HepG2 (cell line): ENCODE measurements around the gene ST6GALNAC2. TPM values are rescaled to one million over a fixed set of nuclear protein-coding genes. Genes with fewer than 3 reads are reported as not detected.

Experiments
- CCDC6 ChIP-seq: sonication (generic); formaldehyde crosslinking; IDR thresholded peaks from 2 replicates; pipeline ENCODE4 v1.8.1; 2022; ENCODE audit warnings: mild to moderate bottlenecking, missing genetic modification reagents, moderate library complexity
- HDAC2 ChIP-seq: sonication (generic); formaldehyde crosslinking; IDR thresholded peaks from 2 replicates; pipeline ENCODE4 v1.4.0; 2020; ENCODE audit warnings: missing genetic modification reagents
- HOXA5 ChIP-seq: sonication (generic); formaldehyde crosslinking; IDR thresholded peaks from 2 replicates; pipeline ENCODE4 v1.4.0; 2020; ENCODE audit warnings: missing genetic modification reagents
- IKZF1 ChIP-seq: fragments of 450-650 bp; IDR thresholded peaks from 2 replicates; pipeline ENCODE4 v1.7.1; 2016
- ISL2 ChIP-seq: sonication (generic); formaldehyde crosslinking; IDR thresholded peaks from 2 replicates; pipeline ENCODE4 v1.5.0; 2020; ENCODE audit warnings: missing genetic modification reagents
- JARID2 ChIP-seq: sonication (generic); formaldehyde crosslinking; IDR thresholded peaks from 2 replicates; pipeline ENCODE4 v1.8.1; 2023; ENCODE audit warnings: missing genetic modification reagents, inconsistent platforms; ENCODE audit not compliant: insufficient replicate concordance
- MLLT10 ChIP-seq: sonication (generic); formaldehyde crosslinking; IDR thresholded peaks from 2 replicates; pipeline ENCODE4 v1.4.0; 2020; ENCODE audit warnings: missing genetic modification reagents
- NFYC ChIP-seq: IDR thresholded peaks from 2 replicates; pipeline ENCODE4 v1.6.1; 2016; ENCODE audit warnings: missing genetic modification reagents, missing compliant biosample characterization
- PLRG1 ChIP-seq: fragments of 450-650 bp; conservative IDR thresholded peaks from 2 replicates; pipeline ENCODE4 v1.6.1; 2016
- RARG ChIP-seq: sonication (generic); formaldehyde crosslinking; IDR thresholded peaks from 2 replicates; pipeline ENCODE4 v1.4.0; 2020; ENCODE audit warnings: low read depth, mild to moderate bottlenecking, missing genetic modification reagents
- SIN3A ChIP-seq: IDR thresholded peaks from 2 replicates; pipeline ENCODE4 v1.6.1; 2011; ENCODE audit warnings: low read depth, mild to moderate bottlenecking, control low read depth, low read length, borderline replicate concordance
- ZFX ChIP-seq: sonication (generic); formaldehyde crosslinking; IDR thresholded peaks from 2 replicates; pipeline ENCODE4 v1.4.0; 2020; ENCODE audit warnings: mild to moderate bottlenecking, low read depth, missing genetic modification reagents, moderate library complexity
- ZNF263 ChIP-seq: sonication (generic); formaldehyde crosslinking; IDR thresholded peaks from 2 replicates; pipeline ENCODE4 v1.4.0; 2020; ENCODE audit warnings: missing genetic modification reagents
- ZNF598 ChIP-seq: sonication (generic); formaldehyde crosslinking; IDR thresholded peaks from 2 replicates; pipeline ENCODE4 v1.5.1; 2020; ENCODE audit warnings: mild to moderate bottlenecking, missing genetic modification reagents, borderline replicate concordance
- ZNF652 ChIP-seq: IDR thresholded peaks from 2 replicates; pipeline ENCODE4 v1.6.1; 2016; ENCODE audit warnings: low read depth, borderline replicate concordance
- ZNF672 ChIP-seq: sonication (generic); formaldehyde crosslinking; IDR thresholded peaks from 2 replicates; pipeline ENCODE4 v1.8.1; 2022; ENCODE audit warnings: missing genetic modification reagents
- ZNF703 ChIP-seq: sonication (generic); formaldehyde crosslinking; IDR thresholded peaks from 2 replicates; pipeline ENCODE4 v1.5.1; 2020; ENCODE audit warnings: missing genetic modification reagents, mild to moderate bottlenecking, moderate library complexity, borderline replicate concordance
- ZNF75D ChIP-seq: sonication (generic); formaldehyde crosslinking; IDR thresholded peaks from 2 replicates; pipeline ENCODE4 v1.8.1; 2023; ENCODE audit warnings: missing genetic modification reagents, mild to moderate bottlenecking, borderline replicate concordance
- ZNF792 ChIP-seq: IDR thresholded peaks from 2 replicates; pipeline ENCODE4 v1.6.1; 2016
- ZNF816 ChIP-seq: sonication (generic); formaldehyde crosslinking; IDR thresholded peaks from 2 replicates; pipeline ENCODE4 v1.8.0; 2022; ENCODE audit warnings: missing genetic modification reagents, mild to moderate bottlenecking, borderline replicate concordance
- ZZZ3 ChIP-seq: sonication (generic); formaldehyde crosslinking; IDR thresholded peaks from 2 replicates; pipeline ENCODE4 v1.4.0; 2020; ENCODE audit warnings: missing genetic modification reagents, mild to moderate bottlenecking, borderline replicate concordance
- polyA plus RNA-seq, 8 experiments: library from polyadenylated mRNA; depleted of rRNA in 3 of 8; stranded (reverse) in 7 of 8; unstranded in 1 of 8; fragments of >200 nt; fragmentation: Illumina TruSeq in 4 of 8; extraction: Trizol in 4 of 8; gene quantifications; 2 replicates each; pipeline versions ENCODE4 v1.2.1 to v1.2.3, GENCODE V29; 2011 to 2016; ENCODE audit warnings: low read depth in 4 of 8, missing spikeins in 1 of 8, mixed read lengths in 1 of 8; ENCODE audit not compliant: insufficient read depth in 1 of 8
- total RNA-seq, 5 experiments: library from RNA; depleted of rRNA; stranded (reverse); fragments of >200 nt; fragmentation: Illumina TruSeq; extraction: Trizol; gene quantifications; 2 replicates each; pipeline ENCODE4 v1.2.3, GENCODE V29; 2016; ENCODE audit warnings: low read depth in 1 of 5
- TF ChIP-seq, protein P1 (sequence below): sonication (generic); formaldehyde crosslinking; IDR thresholded peaks from 2 replicates; pipeline ENCODE4 v1.4.0; 2020; ENCODE audit warnings: low read depth, mild to moderate bottlenecking, missing genetic modification reagents
- TF ChIP-seq, protein P2 (sequence below): IDR thresholded peaks from 2 replicates; pipeline ENCODE4 v1.6.1; 2016
- TF ChIP-seq, protein P3 (sequence below): sonication (generic); formaldehyde crosslinking; IDR thresholded peaks from 2 replicates; pipeline ENCODE4 v1.5.1; 2020; ENCODE audit warnings: mild to moderate bottlenecking, missing genetic modification reagents, moderate library complexity
- TF ChIP-seq, protein P4 (sequence below): conservative IDR thresholded peaks from 2 replicates; pipeline ENCODE4 v1.6.1; 2018; ENCODE audit warnings: missing genetic modification reagents

Gene ST6GALNAC2
- total and polyA plus RNA-seq, 2 of the 13 experiments (the other 11 are each of a cell fraction or from before 2014, with no cell fraction given) = 0.12 to 0.49 TPM

DNA sequence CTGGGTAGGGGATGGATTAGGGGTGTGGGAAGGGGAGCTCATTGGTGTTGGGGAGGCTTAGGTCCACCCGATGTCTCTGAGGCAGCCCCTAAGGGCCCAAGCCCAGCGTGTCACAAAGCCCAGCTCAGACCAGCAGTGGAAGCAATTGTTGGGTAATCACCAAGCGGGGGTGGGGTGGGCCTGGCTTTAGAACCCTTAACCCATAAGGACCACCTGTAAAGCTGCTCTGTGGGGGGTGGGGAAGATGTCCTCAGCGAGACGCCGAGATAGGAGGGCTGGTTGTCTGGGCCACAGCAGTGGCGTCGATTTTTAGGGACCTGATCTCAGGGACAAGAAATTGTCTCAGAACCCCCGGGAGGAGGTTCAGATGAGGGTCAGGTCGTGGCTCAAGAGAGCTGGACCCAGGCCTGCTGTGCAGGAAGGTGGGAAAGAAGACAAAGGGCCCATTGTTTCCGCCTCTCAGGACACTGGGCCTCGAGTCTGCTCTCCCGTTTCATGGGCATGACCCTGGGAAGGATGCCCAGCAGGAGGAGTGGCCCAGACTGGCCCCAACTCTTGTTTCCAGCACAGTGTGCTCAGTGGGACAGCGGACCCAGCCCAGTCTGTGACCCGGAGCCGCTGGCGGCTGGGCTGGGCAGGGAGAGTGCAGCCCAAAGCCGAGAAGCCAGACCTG is 15.9 kb downstream of the ST6GALNAC2 start (continued):
- TF ChIP-seq NFYC (CRISPR knock-in tag) (no peak; the same call in 1 of the 2 replicates), ZNF816 (CRISPR knock-in tag) (no peak), ZNF75D (CRISPR knock-in tag) (no peak), ZNF672 (CRISPR knock-in tag) (no peak), IKZF1 (no peak), JARID2 (CRISPR knock-in tag) (no peak), PLRG1 (no peak), ZNF652 (no peak), ZNF703 (CRISPR knock-in tag) (no peak), ZNF263 (0 out of 2 replicates have a peak, but pooled peaks have one; percentile 18), ZNF792 (CRISPR knock-in tag) (0 out of 2 replicates have a peak, but pooled peaks have one; percentile 69), ZNF598 (CRISPR knock-in tag) (peak; percentile 19; the same call in 1 of the 2 replicates), ZZZ3 (CRISPR knock-in tag) (no peak), HDAC2 (peak; percentile 82), MLLT10 (CRISPR knock-in tag) (no peak), RARG (CRISPR knock-in tag) (no peak), SIN3A (no peak), ISL2 (CRISPR knock-in tag) (peak; percentile 70; the same call in 1 of the 2 replicates), CCDC6 (CRISPR knock-in tag) (no peak), HOXA5 (CRISPR knock-in tag) (no peak), ZFX (peak; percentile 74)
- TF ChIP-seq, protein P1, sequence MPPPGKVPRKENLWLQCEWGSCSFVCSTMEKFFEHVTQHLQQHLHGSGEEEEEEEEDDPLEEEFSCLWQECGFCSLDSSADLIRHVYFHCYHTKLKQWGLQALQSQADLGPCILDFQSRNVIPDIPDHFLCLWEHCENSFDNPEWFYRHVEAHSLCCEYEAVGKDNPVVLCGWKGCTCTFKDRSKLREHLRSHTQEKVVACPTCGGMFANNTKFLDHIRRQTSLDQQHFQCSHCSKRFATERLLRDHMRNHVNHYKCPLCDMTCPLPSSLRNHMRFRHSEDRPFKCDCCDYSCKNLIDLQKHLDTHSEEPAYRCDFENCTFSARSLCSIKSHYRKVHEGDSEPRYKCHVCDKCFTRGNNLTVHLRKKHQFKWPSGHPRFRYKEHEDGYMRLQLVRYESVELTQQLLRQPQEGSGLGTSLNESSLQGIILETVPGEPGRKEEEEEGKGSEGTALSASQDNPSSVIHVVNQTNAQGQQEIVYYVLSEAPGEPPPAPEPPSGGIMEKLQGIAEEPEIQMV (CRISPR knock-in tag) = no peak
- TF ChIP-seq, protein P2, sequence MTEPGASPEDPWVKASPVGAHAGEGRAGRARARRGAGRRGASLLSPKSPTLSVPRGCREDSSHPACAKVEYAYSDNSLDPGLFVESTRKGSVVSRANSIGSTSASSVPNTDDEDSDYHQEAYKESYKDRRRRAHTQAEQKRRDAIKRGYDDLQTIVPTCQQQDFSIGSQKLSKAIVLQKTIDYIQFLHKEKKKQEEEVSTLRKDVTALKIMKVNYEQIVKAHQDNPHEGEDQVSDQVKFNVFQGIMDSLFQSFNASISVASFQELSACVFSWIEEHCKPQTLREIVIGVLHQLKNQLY (CRISPR knock-in tag) = no peak
- TF ChIP-seq, protein P3, sequence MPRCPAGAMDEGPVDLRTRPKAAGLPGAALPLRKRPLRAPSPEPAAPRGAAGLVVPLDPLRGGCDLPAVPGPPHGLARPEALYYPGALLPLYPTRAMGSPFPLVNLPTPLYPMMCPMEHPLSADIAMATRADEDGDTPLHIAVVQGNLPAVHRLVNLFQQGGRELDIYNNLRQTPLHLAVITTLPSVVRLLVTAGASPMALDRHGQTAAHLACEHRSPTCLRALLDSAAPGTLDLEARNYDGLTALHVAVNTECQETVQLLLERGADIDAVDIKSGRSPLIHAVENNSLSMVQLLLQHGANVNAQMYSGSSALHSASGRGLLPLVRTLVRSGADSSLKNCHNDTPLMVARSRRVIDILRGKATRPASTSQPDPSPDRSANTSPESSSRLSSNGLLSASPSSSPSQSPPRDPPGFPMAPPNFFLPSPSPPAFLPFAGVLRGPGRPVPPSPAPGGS = no peak
- TF ChIP-seq, protein P4, sequence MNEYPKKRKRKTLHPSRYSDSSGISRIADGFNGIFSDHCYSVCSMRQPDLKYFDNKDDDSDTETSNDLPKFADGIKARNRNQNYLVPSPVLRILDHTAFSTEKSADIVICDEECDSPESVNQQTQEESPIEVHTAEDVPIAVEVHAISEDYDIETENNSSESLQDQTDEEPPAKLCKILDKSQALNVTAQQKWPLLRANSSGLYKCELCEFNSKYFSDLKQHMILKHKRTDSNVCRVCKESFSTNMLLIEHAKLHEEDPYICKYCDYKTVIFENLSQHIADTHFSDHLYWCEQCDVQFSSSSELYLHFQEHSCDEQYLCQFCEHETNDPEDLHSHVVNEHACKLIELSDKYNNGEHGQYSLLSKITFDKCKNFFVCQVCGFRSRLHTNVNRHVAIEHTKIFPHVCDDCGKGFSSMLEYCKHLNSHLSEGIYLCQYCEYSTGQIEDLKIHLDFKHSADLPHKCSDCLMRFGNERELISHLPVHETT (CRISPR knock-in tag) = no peak
